RPMI7951 (cell line): ENCODE measurements around the gene MED13L. TPM values are rescaled to one million over a fixed set of nuclear protein-coding genes. Genes with fewer than 3 reads are reported as not detected.
"Not testable (repeated sequence)": the region's sequence is repeated elsewhere in the genome, so short reads cannot be mapped to it uniquely, and the experiment has no call there.

Experiments used
- DNase-seq: peaks from one replicate; pipeline ENCODE4 v3.0.0-alpha.2; 2012; ENCODE audit warnings: low read depth
- total RNA-seq: library from RNA; depleted of rRNA; stranded (reverse); fragments of >200 nt; shearing (Covaris generic); gene quantifications from 2 replicates; pipeline ENCODE4 v1.2.3, GENCODE V29; 2014

The MED13L gene
- total RNA-seq, 1 experiment from 2014 or later: 29.7 TPM

DNA sequence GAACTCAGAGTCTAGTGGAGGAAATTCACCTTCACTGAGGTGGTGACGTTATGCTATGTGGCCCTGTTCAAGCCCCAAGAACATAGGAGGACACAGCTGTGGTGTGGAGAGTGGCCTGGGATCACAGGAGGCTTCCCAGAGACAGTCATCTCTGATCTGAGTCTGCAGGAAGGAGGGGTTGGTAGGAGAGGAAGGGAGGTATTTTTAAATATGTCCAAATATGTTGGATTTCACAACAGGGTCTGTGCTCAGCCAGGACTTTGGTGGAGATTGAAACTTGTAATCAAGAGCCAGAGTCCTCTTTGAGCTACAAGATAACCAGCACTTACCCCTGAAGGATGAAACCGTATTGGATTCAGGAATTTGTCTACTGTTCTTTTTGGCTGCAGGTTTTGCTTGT, 26.4 kb upstream of the MED13L start:
- DNase-seq: no peak

DNA sequence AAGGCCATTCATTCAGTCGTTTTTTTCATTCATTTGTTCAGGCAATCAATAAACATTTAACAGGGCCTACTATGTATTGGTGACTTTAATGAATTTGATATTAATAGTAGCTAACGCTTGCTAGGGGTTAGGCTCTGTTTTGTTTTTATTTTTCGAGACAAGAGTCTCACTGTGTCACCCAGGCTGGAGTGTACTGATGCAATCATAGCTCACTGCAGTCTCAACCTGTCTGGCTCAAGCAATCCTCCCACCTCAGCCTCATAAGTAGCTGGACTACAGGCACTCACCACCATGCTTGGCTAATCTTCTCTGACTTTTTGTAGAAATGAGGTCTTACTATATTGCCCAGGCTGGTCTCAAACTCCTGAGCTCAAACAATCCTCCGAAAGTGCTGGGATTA, 25.6 kb upstream of the MED13L start:
- no peak for DNase-seq

DNA sequence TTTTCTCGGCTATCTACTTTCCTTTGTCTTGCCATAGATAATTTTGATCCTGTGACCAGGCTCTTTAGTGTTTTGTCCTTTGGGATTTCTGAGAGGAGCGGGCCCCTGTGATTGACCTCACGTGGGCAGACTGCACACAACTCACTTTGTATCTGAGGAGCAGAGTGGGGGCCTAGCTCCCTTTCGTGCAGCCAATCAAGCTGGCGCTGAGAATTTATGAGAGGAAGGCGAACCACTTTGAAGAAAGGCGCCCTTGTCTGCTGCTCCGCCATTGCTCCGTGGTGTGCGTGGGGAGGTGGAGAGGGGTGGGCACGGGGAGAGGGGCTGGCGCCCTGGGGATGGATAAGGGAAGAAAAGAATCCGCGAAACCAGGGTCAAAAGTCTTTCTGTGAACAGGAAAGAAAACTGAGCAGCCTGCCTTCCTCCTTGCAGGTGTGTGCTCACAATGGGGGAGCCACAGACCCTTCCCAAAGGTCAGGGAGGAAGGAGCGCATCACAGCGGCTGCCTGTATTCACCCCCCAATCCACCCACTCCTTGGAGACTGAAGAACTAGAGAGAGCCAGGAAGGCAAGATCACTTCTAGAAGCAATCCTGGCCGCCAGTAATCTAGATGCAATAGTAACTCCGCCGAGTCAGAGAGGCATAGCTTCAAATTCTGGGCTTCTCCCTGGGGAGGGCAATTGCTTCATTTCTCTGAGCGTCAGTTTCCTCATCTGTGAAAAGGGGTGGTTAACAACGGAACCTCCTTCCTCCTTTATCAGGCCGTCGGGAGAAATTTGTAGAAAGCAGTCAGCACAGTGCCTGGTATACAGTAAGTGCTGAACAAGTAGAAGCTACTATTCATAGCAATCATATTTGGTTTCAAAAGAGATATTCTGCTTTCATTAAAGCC, 24.9 kb upstream of the MED13L start:
- no peak for DNase-seq

DNA sequence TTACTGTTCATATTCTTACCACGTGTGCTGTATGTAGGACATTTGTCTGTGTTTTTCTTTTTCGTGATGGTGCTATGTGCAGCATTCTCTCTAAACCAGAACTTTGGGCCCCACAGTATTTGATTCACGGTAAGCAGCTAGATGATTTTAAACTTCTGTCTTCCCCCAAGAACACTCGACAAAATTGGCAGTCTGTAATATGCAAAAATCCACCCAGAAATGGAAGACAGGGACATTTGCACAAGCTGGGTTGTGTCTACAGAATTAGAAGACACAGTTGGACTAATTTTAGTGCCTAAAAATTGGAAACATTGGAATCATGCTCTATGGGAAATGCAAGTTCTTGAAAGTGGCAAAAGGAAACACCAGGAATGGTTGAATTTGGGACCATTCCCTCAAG, 24.1 kb upstream of the MED13L start:
- DNase-seq: no peak

DNA sequence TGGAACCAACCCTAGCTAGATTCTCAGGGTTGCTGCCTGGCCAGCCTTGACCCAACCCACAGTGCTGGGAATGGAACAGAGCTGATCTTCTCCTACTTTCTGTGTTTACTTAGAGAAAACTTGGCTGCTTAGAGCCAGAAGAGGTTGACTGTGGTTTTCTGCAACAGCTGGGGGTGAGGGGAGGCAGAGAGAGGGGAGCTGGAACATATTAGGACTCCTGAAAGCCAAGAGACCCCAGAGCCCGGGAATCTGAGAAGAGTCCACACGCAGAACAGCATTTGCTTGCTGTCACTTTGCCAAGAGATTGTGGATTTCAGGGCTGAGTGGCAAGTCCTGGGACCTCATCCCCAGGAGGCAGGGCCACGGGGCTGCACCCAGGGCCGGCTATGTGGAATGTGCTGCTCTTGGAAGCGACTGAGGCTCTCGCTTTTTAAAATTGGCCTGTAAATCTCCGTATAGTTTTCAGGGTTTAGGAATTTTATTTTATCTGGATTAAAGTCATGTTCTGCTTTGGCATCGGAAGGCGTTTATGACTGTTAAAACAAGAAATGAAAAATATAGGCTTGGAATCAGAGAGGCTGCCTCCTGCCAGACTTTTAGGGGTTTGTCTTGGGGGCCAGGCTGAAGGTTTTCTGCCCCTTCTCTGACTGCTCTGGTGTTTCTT, 22.3 kb upstream of the MED13L start:
- no peak for DNase-seq

DNA sequence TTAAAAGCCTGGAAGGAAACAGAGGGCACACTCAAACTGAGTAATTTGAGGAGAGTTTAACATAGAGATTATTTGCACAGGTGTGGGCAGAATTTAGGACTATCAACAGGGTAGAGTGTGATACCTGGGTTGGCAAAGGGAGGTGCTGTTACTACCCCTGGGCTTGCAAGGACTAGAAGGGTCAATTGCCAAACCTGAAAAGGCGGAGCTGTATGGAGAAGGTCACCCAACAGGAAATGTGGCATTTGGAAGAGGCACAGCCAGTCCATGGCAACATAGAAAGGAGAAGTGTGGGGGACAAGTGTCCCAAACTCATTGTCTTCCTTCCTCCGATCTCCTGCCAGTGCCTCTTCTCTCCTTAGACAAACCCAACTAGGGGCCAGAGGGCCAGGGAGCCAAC, 21.6 kb upstream of the MED13L start:
- no peak for DNase-seq

DNA sequence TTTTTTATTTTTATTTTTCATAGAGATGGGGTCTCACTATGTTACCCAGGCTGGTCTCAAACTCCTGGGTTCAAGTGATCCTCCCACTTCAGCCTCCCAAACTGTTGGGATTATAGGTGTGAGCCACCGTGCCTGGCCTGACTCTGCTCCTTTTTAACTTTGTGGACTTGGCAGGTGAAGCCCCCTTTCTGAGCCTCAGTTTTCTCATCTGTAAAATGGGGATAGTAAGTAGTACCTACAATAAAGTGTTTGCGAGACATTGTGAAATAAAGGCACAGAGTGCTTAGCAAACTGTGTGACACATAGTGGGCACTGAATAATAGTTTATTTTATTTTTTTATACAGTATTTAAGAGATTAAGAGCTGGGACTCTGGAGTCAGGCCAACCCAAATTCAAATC, 21.1 kb upstream of the MED13L start:
- DNase-seq: no peak

DNA sequence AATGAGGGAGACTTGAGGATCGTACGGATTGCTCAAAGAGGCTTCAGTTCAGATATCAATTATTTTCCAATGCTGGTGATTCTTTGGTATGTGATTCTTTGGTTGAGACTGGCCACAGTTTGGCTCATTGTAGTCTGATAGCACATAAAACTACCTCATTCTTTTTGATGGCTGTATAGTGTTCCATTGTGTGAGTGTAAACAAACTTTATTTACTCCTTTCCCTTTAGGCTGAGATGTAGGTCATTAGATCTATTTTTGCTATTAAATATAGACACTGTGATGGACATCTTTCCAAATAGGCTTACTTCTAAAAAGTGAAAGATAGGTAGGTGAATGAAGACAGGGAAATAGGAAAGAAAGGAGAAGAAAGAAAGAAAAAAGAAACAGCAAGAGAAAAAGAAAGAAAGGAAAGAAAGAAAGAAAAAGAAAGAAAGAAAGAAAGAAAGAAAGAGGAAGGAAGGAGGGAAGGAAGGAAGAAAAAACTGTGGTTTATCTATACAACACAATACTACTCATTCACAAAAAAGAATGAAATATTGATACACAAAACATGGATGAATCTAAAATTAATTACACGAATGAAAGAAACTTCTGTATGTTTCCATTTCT, 19.8 kb upstream of the MED13L start:
- no peak for DNase-seq

DNA sequence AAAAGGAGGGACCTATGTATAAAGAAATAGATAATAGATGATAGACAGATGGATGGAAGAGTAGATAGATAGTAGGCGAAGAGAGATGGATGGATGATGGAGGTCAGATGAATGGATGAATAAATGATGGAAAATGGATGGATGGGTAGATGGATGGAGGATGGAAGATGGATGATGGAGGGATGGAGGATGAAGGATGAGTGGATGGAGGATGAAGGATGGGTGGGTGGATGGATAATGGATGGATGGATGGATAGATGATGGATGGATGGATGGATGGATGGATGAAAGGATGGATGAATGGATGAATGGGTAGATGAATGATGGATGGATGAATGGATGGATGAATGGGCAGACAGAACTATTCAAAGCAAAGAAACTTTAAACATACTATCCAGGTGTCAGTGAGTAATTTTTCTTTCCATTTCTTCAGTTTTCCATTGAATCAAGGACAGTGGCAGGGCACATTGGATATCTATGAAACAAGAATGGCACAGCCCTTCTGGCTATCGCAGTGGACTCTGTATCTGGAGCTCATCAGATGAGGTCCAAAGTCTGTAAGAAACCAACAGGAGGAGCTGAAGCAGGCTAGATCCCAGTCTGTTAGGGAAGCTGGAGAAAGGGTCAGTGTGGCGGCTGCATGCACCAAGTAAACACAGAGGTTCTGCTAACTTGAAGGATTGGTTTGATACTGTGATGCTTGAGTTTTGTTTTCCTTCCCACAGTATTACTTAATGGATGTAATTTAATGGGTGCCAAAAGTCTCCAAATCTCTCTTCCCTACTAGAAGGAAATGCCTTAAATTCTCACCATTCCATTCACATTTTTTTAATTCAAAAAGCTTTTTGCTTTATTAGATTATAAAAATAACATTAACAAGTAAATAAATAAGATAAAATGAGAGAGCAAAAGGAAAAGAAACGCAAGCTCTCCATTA, 18.1 kb upstream of the MED13L start:
- DNase-seq: no peak

DNA sequence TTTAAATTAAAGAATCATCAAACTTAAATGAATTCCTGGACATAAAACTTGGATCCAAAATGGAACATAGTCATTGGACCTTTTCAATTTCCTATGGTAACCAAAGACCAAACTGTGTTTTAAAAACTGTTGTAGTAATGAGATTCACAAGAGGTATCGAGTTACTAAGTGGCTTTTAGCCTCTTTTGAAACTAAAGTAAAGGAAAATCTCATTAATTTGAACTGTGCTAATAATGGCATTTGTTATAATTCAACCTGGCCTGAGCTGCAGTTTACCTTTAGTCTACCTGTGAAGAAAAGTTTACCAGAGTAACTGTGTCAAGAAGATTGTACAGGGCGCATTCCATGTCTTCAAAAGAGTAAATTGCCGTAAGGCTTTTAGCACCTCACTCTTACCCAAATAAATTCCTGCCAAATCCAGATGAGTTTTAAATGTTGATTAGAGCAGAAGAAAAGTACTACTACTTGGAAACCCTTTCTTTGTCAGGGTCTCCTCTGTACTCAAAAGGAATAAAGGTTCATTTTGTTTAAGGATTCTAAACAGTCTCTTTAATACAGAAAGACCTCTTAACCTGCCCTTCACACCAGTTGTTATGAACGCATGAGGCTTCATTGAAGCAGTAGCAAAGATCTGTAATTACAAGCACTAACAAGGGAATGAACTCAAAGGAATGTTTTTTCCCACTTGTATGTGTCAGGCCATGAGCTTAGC, 17.1 kb upstream of the MED13L start:
- DNase-seq: no peak

DNA sequence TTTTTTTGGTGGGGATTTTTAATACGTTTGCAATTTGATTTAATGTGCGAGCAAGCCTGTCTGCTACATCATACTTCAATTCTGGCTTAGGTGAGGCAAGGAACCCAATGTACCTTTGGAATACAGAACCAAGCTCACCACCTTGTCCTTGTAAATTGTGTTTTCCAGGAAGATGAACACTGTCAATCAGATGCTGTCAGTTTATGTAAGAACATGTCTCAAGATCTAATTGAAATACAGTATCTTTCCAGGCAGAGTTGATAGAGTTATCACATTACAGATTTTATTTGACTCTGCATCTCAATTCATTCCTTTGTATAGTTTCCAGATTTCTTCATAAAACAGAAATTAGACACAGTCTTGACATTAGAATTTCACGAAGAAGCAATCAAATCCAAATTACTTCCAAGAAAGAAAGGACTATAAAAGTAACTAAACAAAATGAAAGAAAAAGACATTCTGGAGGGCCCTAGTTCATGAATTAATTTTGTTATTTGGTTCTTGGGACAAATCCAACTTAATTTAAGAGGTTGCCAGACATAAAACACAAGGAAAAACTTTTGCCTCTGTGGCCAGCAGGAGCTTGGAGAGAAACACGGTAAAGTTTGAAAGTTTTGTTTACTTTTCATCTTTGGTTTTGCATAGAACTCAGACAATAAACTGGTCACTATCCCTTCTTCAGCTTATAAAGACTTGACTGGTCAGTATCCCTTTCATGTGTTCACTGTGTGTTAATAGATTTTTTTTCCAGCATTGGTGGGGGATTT, 16.4 kb upstream of the MED13L start:
- DNase-seq: no peak

DNA sequence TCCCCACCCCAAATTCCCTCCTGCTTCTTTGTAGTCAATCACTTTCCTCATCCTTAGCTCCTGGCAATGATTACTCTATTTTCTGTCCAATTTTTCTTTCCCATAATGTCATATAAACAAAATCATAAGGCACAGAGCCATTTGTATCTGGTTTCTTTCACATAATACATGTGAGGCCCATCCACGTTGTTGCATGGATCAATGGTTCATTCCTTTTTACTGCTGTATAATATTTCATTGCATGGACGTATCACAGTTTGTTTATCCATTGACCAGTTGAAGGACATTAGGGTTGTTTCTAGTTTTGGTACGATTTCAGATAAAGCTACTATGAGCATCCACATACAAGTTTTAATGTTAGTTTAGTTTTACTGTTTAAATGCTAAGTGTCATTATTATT, 13.7 kb upstream of the MED13L start:
- no peak for DNase-seq

DNA sequence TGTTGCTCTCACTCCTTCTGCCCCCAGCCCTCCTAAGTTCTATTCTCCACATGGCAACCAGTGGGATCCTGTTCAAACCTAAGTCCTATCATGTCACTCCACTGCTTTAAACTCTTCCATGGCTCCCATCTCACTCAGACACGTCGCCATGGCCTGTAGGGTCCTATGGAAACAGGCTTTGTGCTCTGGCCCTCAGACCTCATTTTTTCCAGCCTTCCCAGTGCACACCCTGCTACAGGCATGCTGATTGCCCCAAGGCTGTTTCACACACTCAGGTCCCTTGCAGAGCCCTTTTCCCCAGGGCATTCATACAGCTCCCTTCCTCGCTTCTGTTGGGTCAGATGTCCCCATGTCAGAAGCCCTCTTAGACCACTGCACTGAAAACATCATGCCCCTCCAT, 11.2 kb upstream of the MED13L start:
- DNase-seq: no peak

DNA sequence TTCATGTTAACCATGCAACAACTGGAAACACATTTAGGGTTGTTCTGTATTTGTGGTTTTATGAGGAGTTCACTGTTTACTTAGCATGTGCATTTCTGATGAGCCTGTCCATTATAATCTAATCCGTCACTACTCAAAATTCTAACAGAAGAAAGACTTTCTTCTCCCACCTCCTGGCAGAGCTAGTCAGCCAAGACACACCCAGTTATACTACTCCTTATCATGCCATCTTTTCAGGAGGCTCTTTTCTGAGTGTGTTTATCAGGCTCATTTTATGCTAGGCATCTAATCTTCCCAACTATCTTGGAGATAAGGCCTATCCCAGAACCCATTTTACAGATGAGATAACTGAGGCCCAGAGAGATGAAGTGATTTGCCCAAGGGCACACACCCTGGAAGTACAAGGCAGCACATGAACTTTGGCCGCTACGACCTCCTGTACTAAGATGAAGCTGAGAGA, 10.4 kb upstream of the MED13L start:
- DNase-seq: no peak

DNA sequence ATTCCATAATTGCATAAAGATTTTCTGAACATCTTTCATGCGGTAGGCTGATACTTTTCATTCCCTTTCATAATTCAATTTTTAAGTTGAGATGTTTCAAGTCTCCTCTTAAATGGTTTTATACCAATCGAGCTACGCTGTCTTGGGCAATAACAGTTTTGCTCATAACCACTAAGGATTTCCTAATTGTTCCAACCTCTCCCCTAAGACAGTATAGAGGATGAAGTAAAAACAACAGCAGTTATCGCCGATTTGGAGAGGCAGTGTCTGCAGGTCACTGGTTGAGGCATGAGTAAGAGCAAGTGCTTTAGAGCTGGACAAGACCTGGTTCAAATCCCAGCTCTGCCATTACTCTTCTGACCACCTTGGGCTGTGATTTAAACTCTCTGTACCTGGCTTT, 6.9 kb upstream of the MED13L start:
- DNase-seq: no peak

DNA sequence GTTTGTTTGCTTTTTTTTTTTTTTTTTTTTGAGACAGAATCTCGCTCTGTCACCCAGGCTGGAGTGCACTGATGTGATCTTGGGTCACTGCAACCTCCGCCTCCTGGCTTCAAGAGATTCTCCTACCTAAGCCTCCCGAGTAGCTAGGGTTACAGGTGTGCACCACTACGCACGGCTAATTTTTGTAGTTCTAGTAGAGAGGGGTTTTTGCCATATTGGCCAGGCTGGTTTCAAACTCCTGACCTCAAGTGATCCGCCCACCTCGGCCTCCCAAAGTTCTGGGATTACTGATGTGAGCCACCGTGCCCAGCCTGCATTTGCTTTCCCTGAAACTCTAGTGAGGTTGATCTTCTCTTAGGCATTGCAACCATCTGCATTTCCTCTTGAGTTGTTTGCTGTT, 6.4 kb upstream of the MED13L start:
- not testable (repeated sequence) for DNase-seq

DNA sequence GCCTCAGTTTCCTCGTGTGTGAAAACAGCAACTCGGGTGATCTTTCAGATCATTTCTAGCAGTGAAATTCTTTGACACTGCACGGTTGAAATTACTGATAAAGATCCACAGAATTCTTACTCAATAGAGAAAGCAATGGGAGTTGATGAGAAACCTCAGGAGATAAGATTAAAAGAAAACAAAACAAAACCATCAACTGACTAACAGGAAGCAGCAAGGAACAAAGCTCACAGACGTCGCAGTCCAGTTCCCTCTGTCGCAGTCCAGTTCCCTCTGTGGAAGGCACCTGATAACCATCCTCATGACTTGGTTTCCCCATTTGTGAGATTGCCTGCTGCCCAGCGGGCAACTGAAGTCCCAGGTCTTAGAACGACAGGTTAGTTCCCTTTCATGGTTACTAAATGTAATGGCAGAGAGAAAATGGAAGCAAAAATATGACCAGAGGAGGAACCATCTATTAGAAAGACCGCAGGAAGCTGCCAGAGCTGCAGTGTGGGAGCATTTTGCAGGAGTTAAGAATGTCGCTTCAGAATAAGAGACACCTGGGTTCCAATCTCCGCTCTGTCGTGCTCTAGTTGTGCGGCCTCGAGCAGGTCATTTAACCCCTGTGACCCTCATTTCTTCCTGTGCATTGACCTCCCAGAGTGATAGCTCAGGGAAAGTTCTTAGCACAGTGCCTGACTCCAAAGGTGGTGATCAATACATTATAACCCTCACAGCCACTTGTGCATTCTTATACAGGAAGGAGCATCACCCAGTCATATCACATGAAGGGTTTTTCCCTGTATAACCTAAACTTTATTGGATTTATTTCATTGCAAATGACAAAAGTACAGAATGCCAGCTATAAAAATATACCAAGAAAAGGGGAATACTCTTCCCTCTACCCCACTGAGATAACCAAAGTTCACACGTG, 5.1 kb upstream of the MED13L start:
- DNase-seq: no peak

DNA sequence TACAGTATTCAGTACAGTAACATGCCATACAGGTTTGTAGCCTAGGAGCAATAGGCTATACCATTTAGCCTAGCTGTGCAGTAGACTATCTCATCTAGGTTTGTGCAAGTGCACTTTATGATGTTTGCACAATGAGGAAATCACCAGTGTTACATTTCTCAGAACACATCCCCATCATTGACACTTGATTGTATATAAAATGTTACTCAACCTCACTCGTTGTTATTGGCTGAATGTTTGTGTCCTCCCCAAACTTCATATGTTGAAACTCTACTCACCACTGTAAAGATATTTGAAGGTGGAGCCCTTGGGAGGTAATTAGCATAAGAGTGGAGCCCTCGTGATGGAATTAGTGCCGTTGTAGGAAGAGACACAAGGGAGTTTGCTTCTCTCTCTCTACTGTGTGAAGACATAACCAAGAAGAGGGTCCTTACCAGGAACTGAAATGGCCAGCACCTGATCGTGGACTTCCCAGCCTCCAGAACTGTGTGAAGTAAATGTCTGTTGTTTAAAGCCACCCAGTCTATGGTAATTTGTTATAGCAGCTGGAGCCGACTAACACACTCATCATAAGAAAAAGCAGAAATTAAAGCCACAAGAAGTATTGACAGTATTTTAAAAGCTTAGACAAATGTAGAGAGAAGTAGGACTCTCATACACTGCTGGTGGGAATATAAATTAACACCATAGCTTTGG, 3.2 kb upstream of the MED13L start:
- DNase-seq: no peak

DNA sequence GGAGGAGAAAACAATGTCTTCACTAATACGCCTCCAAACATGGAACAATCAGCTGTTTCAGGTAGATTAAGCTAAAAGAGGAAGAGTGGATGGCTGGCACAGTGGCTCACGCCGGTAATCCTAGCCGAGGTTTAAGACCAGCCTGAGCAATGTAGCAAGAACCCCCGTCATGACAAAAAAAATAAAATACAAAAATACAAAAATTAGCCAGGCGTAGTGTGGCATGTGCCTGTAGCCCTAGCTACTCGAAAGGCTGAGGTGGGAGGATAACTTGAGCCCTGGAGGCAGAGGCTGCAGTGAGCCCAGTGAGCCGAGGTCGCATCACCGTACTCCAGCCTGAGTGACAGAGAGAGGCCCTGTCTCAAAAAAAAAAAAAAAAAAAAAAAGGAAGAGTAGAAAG, 1.2 kb upstream of the MED13L start:
- DNase-seq: no peak
